ENCODE measurements around the gene MAGEA12.
"Not testable (repeated sequence)": the region's sequence is repeated elsewhere in the genome, so short reads cannot be mapped to it uniquely, and the experiment has no call there.

The MAGEA12 gene

DNA sequence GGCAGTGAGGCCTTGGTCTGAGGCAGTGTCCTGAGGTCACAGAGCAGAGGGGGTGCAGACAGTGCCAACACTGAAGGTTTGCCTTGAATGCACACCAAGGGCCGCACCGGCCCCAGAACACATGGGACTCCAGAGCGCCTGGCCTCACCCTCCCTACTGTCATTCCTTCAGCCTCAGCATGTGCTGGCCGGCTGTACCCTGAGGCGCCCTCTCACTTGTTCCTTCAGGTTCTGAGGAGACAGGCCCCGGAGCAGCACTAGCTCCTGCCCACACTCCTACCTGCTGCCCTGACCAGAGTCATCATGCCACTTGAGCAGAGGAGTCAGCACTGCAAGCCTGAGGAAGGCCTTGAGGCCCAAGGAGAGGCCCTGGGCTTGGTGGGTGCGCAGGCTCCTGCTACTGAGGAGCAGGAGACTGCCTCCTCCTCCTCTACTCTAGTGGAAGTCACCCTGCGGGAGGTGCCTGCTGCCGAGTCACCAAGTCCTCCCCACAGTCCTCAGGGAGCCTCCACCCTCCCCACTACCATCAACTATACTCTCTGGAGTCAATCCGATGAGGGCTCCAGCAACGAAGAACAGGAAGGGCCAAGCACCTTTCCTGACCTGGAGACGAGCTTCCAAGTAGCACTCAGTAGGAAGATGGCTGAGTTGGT, 2.4 kb downstream of the MAGEA12 start:
- no peak overlapping the region for H3K27ac ChIP-seq
- TF ChIP-seq, protein P1, sequence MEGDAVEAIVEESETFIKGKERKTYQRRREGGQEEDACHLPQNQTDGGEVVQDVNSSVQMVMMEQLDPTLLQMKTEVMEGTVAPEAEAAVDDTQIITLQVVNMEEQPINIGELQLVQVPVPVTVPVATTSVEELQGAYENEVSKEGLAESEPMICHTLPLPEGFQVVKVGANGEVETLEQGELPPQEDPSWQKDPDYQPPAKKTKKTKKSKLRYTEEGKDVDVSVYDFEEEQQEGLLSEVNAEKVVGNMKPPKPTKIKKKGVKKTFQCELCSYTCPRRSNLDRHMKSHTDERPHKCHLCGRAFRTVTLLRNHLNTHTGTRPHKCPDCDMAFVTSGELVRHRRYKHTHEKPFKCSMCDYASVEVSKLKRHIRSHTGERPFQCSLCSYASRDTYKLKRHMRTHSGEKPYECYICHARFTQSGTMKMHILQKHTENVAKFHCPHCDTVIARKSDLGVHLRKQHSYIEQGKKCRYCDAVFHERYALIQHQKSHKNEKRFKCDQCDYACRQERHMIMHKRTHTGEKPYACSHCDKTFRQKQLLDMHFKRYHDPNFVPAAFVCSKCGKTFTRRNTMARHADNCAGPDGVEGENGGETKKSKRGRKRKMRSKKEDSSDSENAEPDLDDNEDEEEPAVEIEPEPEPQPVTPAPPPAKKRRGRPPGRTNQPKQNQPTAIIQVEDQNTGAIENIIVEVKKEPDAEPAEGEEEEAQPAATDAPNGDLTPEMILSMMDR (conservative IDR thresholded peaks at IDR 0.05), result no peak
- no peak for TF ChIP-seq ZFX (IDR thresholded peaks at IDR 0.05)

GRCh38 chrX:152736528-152736927, 3.0 kb downstream of the MAGEA12 start:
- not testable (repeated sequence) for H3K27ac ChIP-seq

- TF ChIP-seq, protein P1 (conservative IDR thresholded peaks at IDR 0.05), result no peak
- TF ChIP-seq ZFX (IDR thresholded peaks at IDR 0.05), result no peak
- no peak overlapping the region for H3K27ac ChIP-seq
These were observed 5.0 kb downstream of the MAGEA12 start for GRCh38 chrX:152738560-152738959.

- not testable (repeated sequence) for H3K27ac ChIP-seq
These were observed 20.4 kb downstream of the MAGEA12 start, which contains the start of gene MAGEA2 for GRCh38 chrX:152753686-152754650. Gene MAGEA2, minus strand, starts transcription at chrX:152753842. Its CDS starts 2,479 bp downstream, at chrX:152751363.

GRCh38 chrX:152754871-152755270, 21.3 kb downstream of the MAGEA12 start:
- not testable (repeated sequence) for H3K27ac ChIP-seq

DNA sequence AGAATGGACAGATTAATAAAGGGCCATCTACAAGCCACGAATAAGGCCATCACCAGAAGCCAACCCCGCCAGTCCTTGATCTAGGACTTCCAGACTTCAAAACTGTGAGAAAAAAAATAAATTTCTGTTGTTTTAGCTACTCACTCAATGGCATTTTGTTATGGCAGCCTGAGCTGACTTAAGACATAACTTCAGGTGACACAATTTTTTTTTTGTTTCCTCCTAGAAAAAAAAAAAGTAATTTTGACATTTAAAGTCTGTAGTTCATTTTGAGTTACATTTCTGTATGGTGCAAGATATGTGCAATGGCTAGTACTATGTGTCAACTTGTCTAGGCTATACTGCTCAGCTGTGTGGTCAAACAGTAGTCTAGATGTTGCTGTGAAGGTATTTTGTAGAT, 25.4 kb downstream of the MAGEA12 start, which contains the start of gene CSAG3:
CSAG3 (plus strand) TSS at position 301 of the 400 bp plus-strand sequence.
- H3K27ac ChIP-seq, result not testable (repeated sequence)

- H3K27ac ChIP-seq, result not testable (repeated sequence)
These were observed 26.0 kb downstream of the MAGEA12 start for GRCh38 chrX:152759544-152759943.

DNA sequence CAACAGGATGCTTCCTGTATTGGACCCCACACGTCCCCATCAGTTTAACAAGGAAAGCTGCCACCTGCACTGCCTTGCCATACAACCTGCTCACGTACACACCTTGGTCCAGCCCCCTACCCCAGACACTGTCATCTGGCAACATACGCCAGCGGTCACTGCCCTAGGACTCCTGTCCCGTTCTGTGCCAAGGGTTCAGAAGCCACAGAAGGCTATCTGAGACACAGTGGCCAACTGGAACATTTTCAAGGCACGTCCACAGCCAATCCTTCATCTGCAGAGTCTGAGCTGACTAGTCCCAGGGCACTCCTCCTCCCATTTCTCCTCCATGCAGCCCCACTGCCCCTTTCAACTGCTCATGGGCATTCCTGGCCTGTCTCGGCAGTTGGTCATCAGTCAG, 28.0 kb downstream of the MAGEA12 start:
- not testable (repeated sequence) for H3K27ac ChIP-seq

DNA sequence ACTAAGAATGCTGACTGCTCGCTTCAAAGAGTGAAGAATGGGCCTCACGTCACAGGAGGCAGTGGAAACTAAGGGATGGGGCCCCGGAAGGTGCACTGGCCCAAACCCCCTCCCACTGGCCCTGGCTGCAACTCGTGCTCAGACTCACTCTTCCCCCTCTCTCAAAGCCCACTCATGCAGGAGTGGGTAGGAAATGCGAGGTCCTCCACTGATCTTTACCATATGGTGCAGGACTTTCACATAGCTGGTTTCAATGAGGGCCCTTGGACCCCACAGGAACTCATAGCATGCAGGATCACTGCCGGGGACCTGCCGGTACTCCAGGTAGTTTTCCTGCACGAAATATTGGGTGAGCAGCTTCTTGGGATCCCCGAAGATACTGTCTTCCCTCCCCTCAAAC, 33.0 kb downstream of the MAGEA12 start:
- not testable (repeated sequence) for H3K27ac ChIP-seq

- H3K27ac ChIP-seq, result not testable (repeated sequence)
These were observed 36.2 kb downstream of the MAGEA12 start, which contains the start of gene MAGEA6 for GRCh38 chrX:152769549-152770289. Gene MAGEA6, minus strand, starts transcription at chrX:152769689. Its CDS starts 2,039 bp downstream, at chrX:152767650.

DNA sequence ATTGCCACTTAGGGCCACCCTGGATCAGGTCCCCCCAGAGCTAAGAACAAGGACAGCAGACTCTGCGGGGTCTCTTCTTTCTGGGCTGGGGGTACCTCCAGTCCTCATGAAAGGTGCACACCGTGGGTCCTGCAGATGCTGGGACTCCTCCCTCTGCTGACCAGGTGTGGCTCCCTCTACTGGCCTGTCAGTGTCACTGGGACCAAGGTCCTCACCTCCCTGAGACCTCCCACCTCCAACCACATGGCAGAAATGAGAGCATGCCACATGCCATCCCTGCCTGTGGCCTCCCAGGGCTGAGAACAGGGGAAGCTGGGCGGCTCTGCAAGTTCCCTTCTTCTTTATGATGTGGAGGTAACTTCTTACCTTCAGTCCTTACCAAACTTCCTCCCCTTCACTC, 53.5 kb downstream of the MAGEA12 start:
- H3K27ac ChIP-seq, result not testable (repeated sequence)
